Liver (tissue), 9 donors: ENCODE data around the gene CYP4F3. TPM values are rescaled to one million over a fixed set of nuclear protein-coding genes. Genes with fewer than 3 reads are reported as not detected.

Experiments
- DNase-seq: peaks from one replicate; pipeline ENCODE4 v3.0.0-alpha.2; 2017; ENCODE audit warnings: low spot score
- H3K27ac ChIP-seq, 2 donors: one replicate each; pipeline ENCODE4 v1.7.0; 2013; ENCODE audit warnings: inconsistent platforms in 2 of 2, low read length in 2 of 2, control low read depth in 1 of 2, low read depth in 1 of 2, mild to moderate bottlenecking in 1 of 2
- H3K27me3 ChIP-seq, 4 donors: one replicate each; pipeline versions ENCODE4 v1.6.1 to v1.7.0; 2013; ENCODE audit warnings: low read length in 3 of 4, inconsistent platforms in 1 of 4, mild to moderate bottlenecking in 1 of 4, moderate library complexity in 1 of 4; ENCODE audit not compliant: control insufficient read depth in 4 of 4, insufficient read depth in 4 of 4
- H3K36me3 ChIP-seq, 4 donors: one replicate each; pipeline versions ENCODE4 v1.6.1 to v1.7.0; 2013; ENCODE audit warnings: low read length in 3 of 4, mild to moderate bottlenecking in 3 of 4, low read depth in 1 of 4, moderate library complexity in 1 of 4; ENCODE audit not compliant: control insufficient read depth in 4 of 4, insufficient read depth in 3 of 4
- H3K4me1 ChIP-seq, 4 donors: one replicate each; pipeline versions ENCODE4 v1.6.1 to v1.7.0; 2013; ENCODE audit warnings: low read length in 3 of 4, mild to moderate bottlenecking in 3 of 4, moderate library complexity in 1 of 4; ENCODE audit not compliant: control insufficient read depth in 4 of 4, insufficient read depth in 4 of 4
- H3K4me3 ChIP-seq, 3 donors: one replicate each; pipeline versions ENCODE4 v1.6.1 to v1.7.0; 2013; ENCODE audit warnings: low read length in 3 of 3, control low read depth in 1 of 3, low read depth in 1 of 3, mild to moderate bottlenecking in 1 of 3
- H3K9ac ChIP-seq, 2 donors: one replicate each; pipeline ENCODE4 v1.7.0; 2013; ENCODE audit warnings: low read length in 2 of 2, mild to moderate bottlenecking in 2 of 2, moderate library complexity in 2 of 2, control low read depth in 1 of 2, low read depth in 1 of 2
- H3K9me3 ChIP-seq, 4 donors: one replicate each; pipeline versions ENCODE4 v1.6.1 to v1.7.0; 2013; ENCODE audit warnings: low read length in 3 of 4; ENCODE audit not compliant: control insufficient read depth in 4 of 4
- CTCF ChIP-seq: fragments of 150-350 bp; IDR thresholded peaks from 2 replicates; pipeline ENCODE4 v1.5.1; 2017; ENCODE audit warnings: improper control_type of control experiment, low read depth, low read length; ENCODE audit not compliant: missing input control
- EGR1 ChIP-seq, 2 donors: IDR thresholded peaks; 2 replicates each; pipeline ENCODE4 v1.6.1; 2016 to 2018; ENCODE audit warnings: antibody characterized with exemption in 2 of 2, low read depth in 2 of 2
- FOXA2 ChIP-seq: IDR thresholded peaks from 2 replicates; pipeline ENCODE4 v1.6.1; 2016; ENCODE audit warnings: antibody characterized with exemption
- GABPA ChIP-seq, 2 donors: IDR thresholded peaks in 1 of 2; conservative IDR thresholded peaks in 1 of 2; 2 replicates each; pipeline ENCODE4 v1.6.1; 2016; ENCODE audit warnings: antibody characterized with exemption in 2 of 2, mild to moderate bottlenecking in 1 of 2, moderate library complexity in 1 of 2
- HNF4A ChIP-seq, 2 donors: conservative IDR thresholded peaks; 2 replicates each; pipeline ENCODE4 v1.6.1; 2016; ENCODE audit warnings: antibody characterized with exemption in 2 of 2, mild to moderate bottlenecking in 2 of 2
- JUND ChIP-seq, 2 donors: IDR thresholded peaks; 2 replicates each; pipeline ENCODE4 v1.6.1; 2016; ENCODE audit warnings: antibody characterized with exemption in 2 of 2
- MAX ChIP-seq: IDR thresholded peaks from 2 replicates; pipeline ENCODE4 v1.6.1; 2016; ENCODE audit warnings: antibody characterized with exemption
- NR2F2 ChIP-seq: IDR thresholded peaks from 2 replicates; pipeline ENCODE4 v1.6.1; 2016; ENCODE audit warnings: antibody characterized with exemption
- RAD21 ChIP-seq, 2 donors: IDR thresholded peaks; 2 replicates each; pipeline ENCODE4 v1.6.1; 2016; ENCODE audit warnings: antibody characterized with exemption in 2 of 2, mild to moderate bottlenecking in 2 of 2
- REST ChIP-seq: IDR thresholded peaks from 2 replicates; pipeline ENCODE4 v1.6.1; 2016; ENCODE audit warnings: antibody characterized with exemption, mild to moderate bottlenecking
- RXRA ChIP-seq, 2 donors: IDR thresholded peaks; 2 replicates each; pipeline ENCODE4 v1.6.1; 2017 to 2018; ENCODE audit warnings: antibody characterized with exemption in 2 of 2, mild to moderate bottlenecking in 1 of 2
- SP1 ChIP-seq: IDR thresholded peaks from 2 replicates; pipeline ENCODE4 v1.6.1; 2018; ENCODE audit warnings: antibody characterized with exemption, mild to moderate bottlenecking
- TAF1 ChIP-seq: conservative IDR thresholded peaks from 2 replicates; pipeline ENCODE4 v1.6.1; 2016; ENCODE audit warnings: antibody characterized with exemption, mild to moderate bottlenecking
- YY1 ChIP-seq: IDR thresholded peaks from 2 replicates; pipeline ENCODE4 v1.6.1; 2016; ENCODE audit warnings: antibody characterized with exemption, mild to moderate bottlenecking
- ZBTB33 ChIP-seq: IDR thresholded peaks from 2 replicates; pipeline ENCODE4 v1.6.1; 2016; ENCODE audit warnings: antibody characterized with exemption
- WGBS: extraction: QIAGEN DNeasy Blood & Tissue Kit; methylation state at CpG from one replicate; pipeline ENCODE4 v1.1.7; 2013; 5-methylcytosine and 5-hydroxymethylcytosine counted together
- polyA plus RNA-seq, 2 donors: library from polyadenylated mRNA; stranded (reverse) in 1 of 2; unstranded in 1 of 2; fragments of 200-250 nt in 1 of 2; fragments of >200 nt in 1 of 2; fragmentation: Nextera tagmentation in 1 of 2; extraction: Ambion mirVana in 1 of 2; gene quantifications; one replicate each; pipeline versions ENCODE4 v1.2.1 to v1.2.3, GENCODE V29; 2013 to 2015
- total RNA-seq, 2 donors: library from RNA; depleted of rRNA; stranded (reverse); fragments of >200 nt; gene quantifications; one replicate each; pipeline ENCODE4 v1.2.3, GENCODE V29; 2014
- TF ChIP-seq, protein P1 (sequence below): IDR thresholded peaks from 2 replicates; pipeline ENCODE4 v1.6.1; 2016; ENCODE audit warnings: antibody characterized with exemption
- donor health status: healthy.
- donor health status: healthy.
- donor health status: healthy.
- donor health status: healthy.
- donor health status: healthy.

The CYP4F3 gene
- total and polyA plus RNA-seq, 4 donors = 58.4 to 168 (median 128) TPM

DNA sequence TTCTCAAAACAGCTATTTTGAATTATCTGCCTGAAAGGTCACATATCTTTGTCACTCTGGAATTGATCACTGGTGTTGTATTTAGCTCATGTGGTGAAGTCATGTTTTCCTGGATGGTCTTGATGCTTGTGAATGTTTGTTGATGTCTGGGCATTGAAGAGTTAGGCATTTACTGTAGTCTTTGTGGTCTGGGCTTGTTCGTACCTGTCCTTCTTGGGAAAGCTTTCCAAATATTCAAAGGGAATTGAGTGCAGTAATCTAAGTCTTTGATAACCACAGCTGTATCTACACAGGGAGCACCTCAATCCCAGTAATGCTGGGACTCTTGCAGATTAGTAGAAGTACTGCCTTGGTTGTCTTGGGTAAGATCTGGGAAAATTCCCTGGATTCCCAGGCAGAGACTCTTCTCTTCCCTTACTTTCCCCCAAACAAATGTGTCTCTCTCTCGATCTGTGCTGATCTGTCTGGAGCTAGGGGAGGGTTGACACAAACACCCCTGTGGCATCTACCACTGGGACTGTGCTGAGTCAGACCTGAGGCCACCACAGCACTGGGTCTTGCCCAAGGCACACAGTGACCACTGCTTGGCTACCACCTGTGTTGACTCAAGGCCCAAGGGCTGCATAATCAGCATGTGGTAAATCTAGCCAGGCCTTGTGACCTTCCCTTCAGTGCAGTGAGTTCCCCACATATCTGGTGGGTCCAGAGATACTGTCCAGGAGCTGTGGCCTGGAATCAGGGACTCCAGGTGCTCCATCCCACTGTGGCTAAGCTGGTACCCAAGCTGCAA, 5.5 kb upstream of the CYP4F3 start (continued):
- no peak for TF ChIP-seq GABPA (IDR thresholded peaks at IDR 0.05 in 1 of 2, conservative IDR thresholded peaks at IDR 0.05 in 1 of 2)
- TF ChIP-seq NR2F2 = no peak
- TF ChIP-seq JUND (IDR thresholded peaks at IDR 0.05) = peak in 1 of 2 donors; percentile 48
- peak; percentile 95 for TF ChIP-seq FOXA2
- no peak for TF ChIP-seq EGR1 (IDR thresholded peaks at IDR 0.05; ENCODE audit: low read depth in 2 of 2)
- TF ChIP-seq HNF4A (conservative IDR thresholded peaks at IDR 0.05) = peak; percentile 57 to 76
- peak; percentile 54 for TF ChIP-seq SP1

DNA sequence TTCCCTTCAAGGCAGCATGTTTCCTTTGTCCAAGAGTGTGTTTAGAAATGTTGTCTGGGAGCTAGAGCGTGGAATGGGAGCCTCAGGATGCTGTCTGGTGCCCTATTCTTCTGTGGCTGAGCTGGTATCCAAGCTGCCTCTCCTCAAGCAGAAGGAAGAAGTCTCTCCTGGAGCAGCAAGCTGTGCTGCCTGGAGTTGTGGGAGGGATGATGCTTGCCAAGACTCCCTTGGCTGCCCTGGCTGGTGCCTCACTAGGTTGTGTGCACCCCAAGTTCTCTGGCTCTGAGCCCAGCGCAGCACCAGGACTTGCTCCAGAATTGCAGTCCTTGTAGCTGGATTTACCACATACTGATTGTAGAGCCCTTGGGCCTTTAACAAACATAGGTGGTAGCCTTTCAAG, 4.7 kb upstream of the CYP4F3 start:
- Histone ChIP-seq H3K4me1 (peaks cover 5 to 47% (median 30%) of the 10 kb centered on the region in 4 donors), H3K9ac (no peak overlapping the region), H3K36me3 (no peaks in the 10 kb centered on the region), H3K9me3 (no peaks in the 10 kb centered on the region), H3K27ac (peak overlapping the region; percentile 36 to 47), H3K27me3 (no peaks in the 10 kb centered on the region), H3K4me3 (no peak overlapping the region)
- no peak for TF ChIP-seq NR2F2
- no peak for DNase-seq
- 91% methylated on average over 2 of the region's 2 CpGs for WGBS

DNA sequence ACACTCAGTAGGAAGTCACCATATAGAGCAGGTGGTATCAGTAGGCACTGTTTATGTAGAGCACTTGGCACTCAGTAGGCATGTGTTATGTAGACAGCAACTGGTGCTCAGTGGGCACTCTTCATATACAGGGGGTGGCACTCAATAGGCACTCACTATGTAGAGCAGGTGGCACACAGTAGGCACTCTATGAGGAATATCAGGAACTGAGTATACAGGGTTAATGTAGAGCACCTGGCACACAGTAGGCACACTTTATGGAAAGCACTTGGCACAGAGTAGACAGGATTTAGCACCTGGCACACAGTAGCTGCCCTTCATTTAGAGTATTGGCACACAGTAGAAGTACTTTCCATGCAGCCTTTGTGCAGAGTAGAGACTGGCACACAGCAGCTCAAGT, 1.1 kb upstream of the CYP4F3 start:
- no peak overlapping the region for H3K9ac ChIP-seq
- no peak for DNase-seq
- no peaks in the 10 kb centered on the region for H3K9me3 ChIP-seq
- H3K27ac ChIP-seq = peak overlapping the region; percentile 96 to 99
- no peak for TF ChIP-seq JUND (IDR thresholded peaks at IDR 0.05)
- peaks cover 5 to 62% (median 42%) of the 10 kb centered on the region in 4 donors for H3K4me1 ChIP-seq
- H3K27me3 ChIP-seq = no peaks in the 10 kb centered on the region
- no peaks in the 10 kb centered on the region for H3K36me3 ChIP-seq
- no peak overlapping the region for H3K4me3 ChIP-seq

GRCh38 chr19:15640904-15641597, 354 bp downstream of the CYP4F3 start:
- no peaks in the 10 kb centered on the region for H3K27me3 ChIP-seq
- H3K36me3 ChIP-seq = peaks cover 0 to 8% (median 4%) of the 10 kb centered on the region in 4 donors
- H3K4me1 ChIP-seq = peaks cover 6 to 63% (median 49%) of the 10 kb centered on the region in 4 donors
- peak overlapping the region; percentile 54 to 82 for H3K9ac ChIP-seq
- peak overlapping the region; percentile 60 to 94 (median 88) for H3K4me3 ChIP-seq
- peak; percentile 63 for DNase-seq
- 27% methylated on average over 12 of the region's 12 CpGs for WGBS
- no peaks in the 10 kb centered on the region for H3K9me3 ChIP-seq
- peak overlapping the region; percentile 96 to 99 for H3K27ac ChIP-seq
- peak; percentile 92 for TF ChIP-seq REST
- TF ChIP-seq EGR1 (IDR thresholded peaks at IDR 0.05; ENCODE audit: low read depth in 2 of 2) = peak; percentile 26 to 36
- TF ChIP-seq GABPA (IDR thresholded peaks at IDR 0.05 in 1 of 2, conservative IDR thresholded peaks at IDR 0.05 in 1 of 2) = no peak
- peak; percentile 50 for TF ChIP-seq YY1
- TF ChIP-seq CTCF = no peak
- TF ChIP-seq ZBTB33 = peak; percentile 65
- TF ChIP-seq MAX = peak; percentile 58
- TF ChIP-seq, protein P1, sequence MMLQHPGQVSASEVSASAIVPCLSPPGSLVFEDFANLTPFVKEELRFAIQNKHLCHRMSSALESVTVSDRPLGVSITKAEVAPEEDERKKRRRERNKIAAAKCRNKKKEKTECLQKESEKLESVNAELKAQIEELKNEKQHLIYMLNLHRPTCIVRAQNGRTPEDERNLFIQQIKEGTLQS = peak; percentile 67
- TF ChIP-seq RXRA (IDR thresholded peaks at IDR 0.05) = peak; percentile 88 to 92
- peak; percentile 96 for TF ChIP-seq SP1
- peak; percentile 71 to 76 for TF ChIP-seq JUND (IDR thresholded peaks at IDR 0.05)
- peak in 1 of 2 donors; percentile 65 for TF ChIP-seq RAD21 (IDR thresholded peaks at IDR 0.05)
- peak; percentile 45 for TF ChIP-seq NR2F2
- TF ChIP-seq TAF1 = peak; percentile 96
